ENCODE measurements around the gene PKD2L1. TPM values are rescaled to one million over a fixed set of nuclear protein-coding genes. Genes with fewer than 3 reads are reported as not detected.

PKD2L1 gene
- total and polyA plus RNA-seq, 9 of the 15 experiments (the other 6 are each of a cell fraction or from before 2014, with no cell fraction given), result not detected

- TF ChIP-seq SRSF3 (IDR thresholded peaks at IDR 0.05; ENCODE audit: insufficient read depth, low read length) (no peak), HES1 (IDR thresholded peaks at IDR 0.05; ENCODE audit: low read depth) (0 out of 2 replicates have a peak, but pooled peaks have one; percentile 41), MXD1 (CRISPR knock-in tag; IDR thresholded peaks at IDR 0.05; ENCODE audit: borderline replicate concordance, poor library complexity, severe bottlenecking) (peak; percentile 4), CREB1 (IDR thresholded peaks at IDR 0.05) (no peak), CREB1 (CRISPR knock-in tag; IDR thresholded peaks at IDR 0.05) (no peak), EP400 (IDR thresholded peaks at IDR 0.05) (peak; percentile 85; the same call in 1 of the 2 replicates), KLF13 (tag; IDR thresholded peaks at IDR 0.05; ENCODE audit: borderline replicate concordance, low read depth) (peak; percentile 95), BHLHE40 (IDR thresholded peaks at IDR 0.05; ENCODE audit: low read length) (peak; percentile 75), ZNF395 (CRISPR knock-in tag; IDR thresholded peaks at IDR 0.05) (0 out of 2 replicates have a peak, but pooled peaks have one; percentile 30), HMGN3 (IDR thresholded peaks at IDR 0.05; ENCODE audit: borderline replicate concordance, extremely low read depth, insufficient read length, low read depth, low read length) (peak; percentile 54), ZZZ3 (IDR thresholded peaks at IDR 0.05) (no peak), HLTF (IDR thresholded peaks at IDR 0.05) (no peak), BRD9 (IDR thresholded peaks at IDR 0.05; ENCODE audit: low read depth, partially characterized antibody) (no peak), ASH1L (IDR thresholded peaks at IDR 0.05; ENCODE audit: borderline replicate concordance, low read depth, partially characterized antibody) (no peak), MYC (IDR thresholded peaks at IDR 0.05; ENCODE audit: low read depth, low read length) (peak; percentile 81), MYC (CRISPR knock-in tag; IDR thresholded peaks at IDR 0.05; ENCODE audit: borderline replicate concordance, low read depth) (no peak), KDM4B (IDR thresholded peaks at IDR 0.05; ENCODE audit: borderline replicate concordance in 2 of 2, low read depth in 1 of 2) (no peak), PHF8 (IDR thresholded peaks at IDR 0.05; ENCODE audit: borderline replicate concordance, low read length) (peak; percentile 31; the same call in 1 of the 2 replicates), ZNF232 (CRISPR knock-in tag; IDR thresholded peaks at IDR 0.05) (no peak), ARID4B (CRISPR knock-in tag; IDR thresholded peaks at IDR 0.05) (peak; percentile 72; the same call in 1 of the 2 replicates), KAT2B (IDR thresholded peaks at IDR 0.05; ENCODE audit: low read depth, low read length) (no peak)
These were observed 16.3 kb upstream of the PKD2L1 start (continued) for GRCh38 chr10:100346351-100346764.
